MCF 10A (cell line): ENCODE data around the gene WNK3. TPM values are rescaled to one million over a fixed set of nuclear protein-coding genes. Genes with fewer than 3 reads are reported as not detected.

ENCODE experiments used
- BruUV-seq: library from RNA; stranded (reverse); fragments of 400-500 nt; replicated peaks from 2 replicates; lab custom pipeline; 2021; lab: Mats Ljungman, UMichigan
- CTCF ChIA-PET: fragments of 300-600 bp; sonication (Branson Sonifier 250); formaldehyde crosslinking; extraction: SDS; loops from one replicate; lab custom pipeline; 2021; ENCODE audit warnings: antibody characterized with exemption, inconsistent platforms; lab: Yijun Ruan, JAX
- POLR2A ChIA-PET: fragments of 300-600, 350-650 bp; sonication (Branson Sonifier 250); formaldehyde crosslinking; extraction: SDS; loops from one replicate; lab custom pipeline; 2020; ENCODE audit warnings: antibody characterized with exemption, inconsistent platforms; lab: Yijun Ruan, JAX
- DNase-seq: peaks from one replicate; pipeline ENCODE4 v3.0.0-alpha.2; 2018; ENCODE audit not compliant: unreplicated experiment
- H3K27ac Mint-ChIP-seq: one replicate; pipeline ENCODE4 v1.8.0; 2022; ENCODE audit warnings: mild to moderate bottlenecking, low read depth, mixed read lengths; ENCODE audit not compliant: unreplicated experiment
- H3K27me3 Mint-ChIP-seq: one replicate; pipeline ENCODE4 v1.8.0; 2022; ENCODE audit warnings: mixed read lengths; ENCODE audit not compliant: insufficient read depth, unreplicated experiment
- H3K36me3 Mint-ChIP-seq: one replicate; pipeline ENCODE4 v1.8.0; 2022; ENCODE audit warnings: mild to moderate bottlenecking, moderate library complexity, mixed read lengths; ENCODE audit not compliant: insufficient read depth, unreplicated experiment
- H3K4me1 Mint-ChIP-seq: one replicate; pipeline ENCODE4 v1.8.0; 2022; ENCODE audit warnings: mixed read lengths; ENCODE audit not compliant: insufficient read depth, unreplicated experiment
- H3K4me3 Mint-ChIP-seq: one replicate; pipeline ENCODE4 v1.8.0; 2022; ENCODE audit warnings: mild to moderate bottlenecking, moderate library complexity, mixed read lengths; ENCODE audit not compliant: unreplicated experiment
- H3K9me3 Mint-ChIP-seq: one replicate; pipeline ENCODE4 v1.8.0; 2022; ENCODE audit warnings: mixed read lengths; ENCODE audit not compliant: unreplicated experiment
- CTCF ChIP-seq: fragments of 200-600 bp; IDR thresholded peaks from one replicate; pipeline ENCODE4 v1.8.0; 2022; ENCODE audit warnings: antibody characterized with exemption, mild to moderate bottlenecking; ENCODE audit not compliant: unreplicated experiment
- intact Hi-C: fragments of 100-400 bp; cut with micrococcal nuclease; formaldehyde crosslinking; loops from 2 replicates; pipeline ENCODE4 v1.14.1; 2022
- total RNA-seq: library from RNA; stranded (reverse); gene quantifications from 2 replicates; pipeline ENCODE4 v1.2.3, GENCODE V29; 2022

Gene WNK3
- total RNA-seq, 1 experiment from 2014 or later, result not detected

- CTCF ChIA-PET, result no interaction called here
- H3K36me3 Mint-ChIP-seq, result no peaks in the 10 kb centered on the region
- intact Hi-C loops, result no loop called here
- POLR2A ChIA-PET, result no interaction called here
- BruUV-seq, result no TSS peak
- H3K27ac Mint-ChIP-seq, result no peak overlapping the region
- no peak for DNase-seq
- H3K4me3 Mint-ChIP-seq, result no peak overlapping the region
- peaks cover 46% of the 10 kb centered on the region for H3K27me3 Mint-ChIP-seq
- H3K9me3 Mint-ChIP-seq, result no peaks in the 10 kb centered on the region
- TF ChIP-seq CTCF, result no peak
- no peaks in the 10 kb centered on the region for H3K4me1 Mint-ChIP-seq
Measured at GRCh38 chrX:54198262-54198661, 159.6 kb downstream of the WNK3 start.

GRCh38 chrX:54194982-54195588 lies 162.8 kb downstream of the WNK3 start:
- ChIA-PET CTCF (no interaction called here), POLR2A (interaction anchor here (1.3 kb wide), 1 partner anchor 13 kb away, joined by 3 read pairs; no protein-coding TSS in a partner anchor)
- H3K4me1 Mint-ChIP-seq, result no peaks in the 10 kb centered on the region
- intact Hi-C loops, result no loop called here
- no peak overlapping the region for H3K27ac Mint-ChIP-seq
- no TSS peak for BruUV-seq
- no peak overlapping the region for H3K4me3 Mint-ChIP-seq
- no peak for TF ChIP-seq CTCF
- H3K36me3 Mint-ChIP-seq, result no peaks in the 10 kb centered on the region
- peaks cover 56% of the 10 kb centered on the region for H3K27me3 Mint-ChIP-seq
- no peaks in the 10 kb centered on the region for H3K9me3 Mint-ChIP-seq
- DNase-seq, result no peak

- H3K4me1 Mint-ChIP-seq, result no peaks in the 10 kb centered on the region
- ChIA-PET CTCF (no interaction called here), POLR2A (no interaction called here)
- no peak for TF ChIP-seq CTCF
- H3K27me3 Mint-ChIP-seq, result peaks cover 47% of the 10 kb centered on the region
- H3K4me3 Mint-ChIP-seq, result no peak overlapping the region
- no peak for DNase-seq
- no peaks in the 10 kb centered on the region for H3K36me3 Mint-ChIP-seq
- BruUV-seq, result no TSS peak
- H3K27ac Mint-ChIP-seq, result no peak overlapping the region
- intact Hi-C loops, result no loop called here
- no peaks in the 10 kb centered on the region for H3K9me3 Mint-ChIP-seq
Measured at GRCh38 chrX:54193085-54193821, 164.6 kb downstream of the WNK3 start.

- no peak for TF ChIP-seq CTCF
- H3K36me3 Mint-ChIP-seq, result no peaks in the 10 kb centered on the region
- H3K27ac Mint-ChIP-seq, result no peak overlapping the region
- H3K27me3 Mint-ChIP-seq, result peaks cover 47% of the 10 kb centered on the region
- peaks cover 14% of the 10 kb centered on the region for H3K4me1 Mint-ChIP-seq
- no TSS peak for BruUV-seq
- DNase-seq, result no peak
- ChIA-PET POLR2A (interaction anchor here (9.2 kb wide), 1 partner anchor 141 kb away, joined by 96 read pairs; the partner anchor contains the start of gene PHF8), CTCF (interaction anchor here (0.6 kb wide), 1 partner anchor 463 kb away, joined by 3 read pairs; no protein-coding TSS in a partner anchor)
- H3K4me3 Mint-ChIP-seq, result no peak overlapping the region
- H3K9me3 Mint-ChIP-seq, result no peaks in the 10 kb centered on the region
- intact Hi-C loops, result no loop called here
Measured at GRCh38 chrX:54184474-54184873, 173.4 kb downstream of the WNK3 start.
